HG03108 (cell line): ENCODE data around the gene POLR3B.

ENCODE experiments used
- ATAC-seq: cut with Tn5 transposase; IDR thresholded peaks from one replicate; pipeline ENCODE4 v1.9.1; 2021; ENCODE audit warnings: moderate library complexity; ENCODE audit not compliant: unreplicated experiment

The POLR3B gene

DNA sequence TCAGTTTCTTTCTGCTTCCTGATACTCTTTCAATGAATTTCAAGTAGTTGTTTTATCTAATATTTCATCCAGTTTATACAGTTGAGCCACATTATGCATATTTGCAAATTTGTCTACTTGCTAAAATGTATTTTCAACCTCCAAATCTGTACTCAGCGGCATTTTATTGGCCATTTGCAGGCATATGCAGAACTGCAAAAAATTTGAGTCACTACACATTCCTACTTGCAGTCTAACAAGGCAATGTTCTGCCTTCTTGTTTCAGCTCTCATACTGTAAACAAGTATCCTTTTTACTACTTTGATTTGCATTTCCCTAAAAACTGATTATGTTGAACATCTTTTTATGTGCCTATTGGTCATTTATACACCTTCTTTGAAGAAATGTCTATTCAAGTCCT lies 55.0 kb downstream of the POLR3B start:
- no peak for ATAC-seq

DNA sequence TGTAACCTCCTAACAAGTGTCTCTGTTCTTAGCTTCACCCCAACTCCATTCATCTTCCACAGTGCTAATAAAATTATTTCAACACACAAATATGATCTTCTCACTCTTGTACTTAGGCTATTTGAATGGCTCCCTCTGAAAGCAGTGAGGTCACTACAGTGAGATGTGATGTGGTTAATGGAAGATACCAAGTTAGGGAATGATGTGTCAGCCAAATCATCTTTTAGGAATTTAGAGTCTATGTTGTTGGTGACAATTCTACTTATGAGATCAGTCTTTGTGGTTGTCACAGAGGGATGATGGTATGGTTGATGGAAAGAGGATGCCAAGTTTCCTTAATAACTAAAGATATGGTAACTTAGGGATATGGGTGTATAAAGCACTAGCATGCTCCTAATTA lies 57.6 kb downstream of the POLR3B start:
- ATAC-seq, result no peak

DNA sequence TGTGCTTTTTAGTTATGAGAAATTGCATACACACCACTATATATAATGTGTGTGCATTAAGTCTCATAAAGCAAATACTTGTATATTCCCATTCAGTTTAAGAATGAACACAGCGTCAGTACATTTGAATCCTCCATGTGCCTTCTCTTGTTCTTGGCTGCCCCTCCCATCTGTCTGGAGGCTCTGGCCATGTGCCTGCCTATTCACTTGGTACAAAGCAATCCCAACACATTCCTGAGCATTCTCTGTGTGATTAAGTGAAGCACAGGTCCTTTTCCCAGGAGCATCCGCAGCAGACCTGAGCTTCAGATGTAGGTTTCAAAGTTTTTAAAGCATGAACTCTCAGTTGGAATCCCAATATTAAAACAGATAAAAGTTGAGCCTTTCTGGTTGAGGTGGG lies 58.7 kb downstream of the POLR3B start:
- ATAC-seq, result no peak

DNA sequence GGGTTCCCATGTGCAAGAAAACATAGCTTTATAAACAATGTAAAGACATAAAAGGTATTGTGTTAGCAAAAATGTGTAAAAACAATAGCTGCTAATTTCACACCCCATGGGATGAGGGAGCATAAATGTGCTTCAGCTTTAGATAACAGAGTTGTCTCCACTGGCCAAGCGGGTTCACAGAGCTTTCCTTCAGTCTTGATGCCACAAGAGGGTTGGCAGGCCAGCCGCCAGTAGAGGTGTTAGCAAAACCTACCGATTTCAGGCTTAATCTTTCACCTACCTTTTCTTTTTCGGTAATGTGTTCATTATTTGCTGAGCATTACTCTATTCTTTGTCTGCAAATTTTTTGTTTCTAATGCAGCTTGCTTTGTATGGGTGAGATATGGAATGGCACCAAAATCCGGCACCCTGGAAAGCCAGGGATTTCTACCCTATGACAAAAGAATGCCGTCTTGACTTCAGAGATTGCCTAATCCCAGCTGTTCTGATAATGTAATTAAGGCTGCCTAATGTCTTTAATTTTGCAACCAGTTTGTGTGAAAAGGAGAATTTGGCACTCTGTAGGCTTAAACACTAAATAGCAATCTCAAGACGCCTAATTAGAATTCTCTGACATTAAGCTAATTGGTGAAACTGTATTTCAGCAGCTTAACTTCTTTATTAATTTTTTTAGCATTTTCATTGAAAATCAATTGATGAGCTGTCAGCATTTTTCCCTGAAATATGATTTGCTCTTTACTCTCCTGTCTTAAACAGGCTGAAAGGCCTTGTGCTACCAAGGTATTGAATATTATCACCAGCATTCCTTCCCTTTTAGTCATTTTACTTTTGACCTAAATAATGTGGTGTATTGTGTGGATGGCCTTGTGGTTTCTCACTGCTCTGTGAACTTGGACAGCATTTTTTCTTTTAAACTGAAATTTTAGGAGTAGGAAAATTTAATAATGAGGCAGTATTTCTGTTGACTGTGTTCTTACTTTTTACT lies 60.7 kb downstream of the POLR3B start:
- ATAC-seq, result no peak

DNA sequence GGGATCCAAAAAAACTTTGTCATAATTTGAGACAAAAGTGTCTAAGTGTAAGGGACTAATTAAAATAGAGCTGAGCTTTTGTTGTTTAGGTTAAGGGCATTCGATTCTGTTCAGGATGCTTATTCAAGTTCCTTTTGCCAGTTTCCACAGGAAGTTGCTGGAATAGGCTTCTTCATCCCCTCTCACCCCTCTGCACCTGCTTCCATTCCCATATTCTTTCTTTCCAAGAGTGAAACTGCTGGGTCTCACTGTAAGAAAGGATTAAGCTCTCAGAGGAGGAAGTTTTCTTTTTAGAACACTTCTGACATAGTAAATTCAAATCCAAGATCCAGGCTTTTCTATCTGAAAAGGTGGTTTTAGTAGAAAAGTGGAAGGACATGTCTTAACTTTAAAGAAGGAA lies 61.4 kb downstream of the POLR3B start:
- no peak for ATAC-seq

DNA sequence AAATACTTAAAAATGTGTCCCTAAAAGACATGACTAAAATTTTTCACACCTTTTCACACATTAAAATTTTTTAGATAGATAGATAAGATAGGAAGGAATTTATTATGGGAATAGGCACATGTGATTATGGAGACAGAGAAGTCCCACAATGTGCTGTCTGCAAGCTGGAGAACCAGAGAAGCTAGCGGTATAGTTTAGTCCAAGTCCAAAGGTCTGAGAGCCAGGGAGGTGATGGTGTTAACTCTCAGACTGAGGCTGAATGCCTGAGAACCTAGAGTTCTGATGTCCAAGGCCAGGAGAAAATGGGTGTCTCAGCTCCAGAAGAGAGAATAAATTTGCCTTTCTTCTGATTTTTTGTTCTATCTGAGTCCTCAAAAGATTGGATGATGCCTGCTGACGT lies 65.7 kb downstream of the POLR3B start:
- no peak for ATAC-seq

DNA sequence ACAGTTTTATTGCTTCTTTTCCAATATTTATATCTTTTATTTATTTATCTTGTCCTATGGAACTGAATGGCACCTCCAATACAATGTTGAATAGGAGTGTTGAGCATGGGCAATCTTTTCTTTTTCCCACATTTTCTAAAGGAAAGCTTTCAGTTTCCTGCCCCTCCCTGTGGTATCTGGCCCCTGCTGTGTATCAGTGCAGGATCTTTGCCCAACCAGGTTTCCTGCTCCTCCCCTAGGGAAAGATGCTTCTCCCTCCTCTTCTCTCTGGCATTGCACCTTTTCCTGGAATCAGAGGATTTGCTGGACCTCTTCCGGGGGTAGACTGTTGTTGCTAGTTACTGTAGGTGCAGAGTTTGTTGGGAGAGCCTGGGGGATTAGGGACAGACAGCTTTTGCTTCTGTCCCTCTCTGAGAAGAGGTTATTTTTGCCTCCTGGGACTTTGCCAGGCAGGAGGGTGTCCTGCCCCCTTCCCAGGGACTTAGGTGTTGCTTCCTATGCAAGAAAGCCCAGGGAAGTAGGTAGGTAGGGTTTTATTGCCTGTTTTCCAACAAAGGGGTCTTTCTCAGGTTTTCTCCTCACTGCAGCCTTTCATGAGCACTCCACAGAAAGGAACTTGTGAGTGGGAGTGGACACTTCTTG lies 67.6 kb downstream of the POLR3B start:
- no peak for ATAC-seq

DNA sequence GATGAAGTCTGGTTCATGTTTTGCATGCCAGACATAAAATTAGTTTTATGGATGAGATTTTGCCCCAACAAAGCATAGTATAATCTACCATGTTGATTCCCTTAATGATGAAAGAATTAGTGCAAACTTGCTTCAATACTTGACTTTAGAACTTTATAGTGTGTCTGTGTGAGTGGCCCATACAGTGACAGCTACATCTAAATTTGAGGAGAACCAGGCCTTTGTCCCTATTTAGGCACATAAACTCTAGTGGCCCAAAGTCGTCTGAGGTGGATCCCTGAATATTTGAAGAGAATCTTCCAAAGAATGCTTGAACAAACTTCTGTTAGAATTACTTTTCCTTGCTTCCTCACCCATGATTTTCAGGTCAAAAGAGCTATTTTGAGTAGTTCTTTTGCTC lies 70.4 kb downstream of the POLR3B start:
- no peak for ATAC-seq

DNA sequence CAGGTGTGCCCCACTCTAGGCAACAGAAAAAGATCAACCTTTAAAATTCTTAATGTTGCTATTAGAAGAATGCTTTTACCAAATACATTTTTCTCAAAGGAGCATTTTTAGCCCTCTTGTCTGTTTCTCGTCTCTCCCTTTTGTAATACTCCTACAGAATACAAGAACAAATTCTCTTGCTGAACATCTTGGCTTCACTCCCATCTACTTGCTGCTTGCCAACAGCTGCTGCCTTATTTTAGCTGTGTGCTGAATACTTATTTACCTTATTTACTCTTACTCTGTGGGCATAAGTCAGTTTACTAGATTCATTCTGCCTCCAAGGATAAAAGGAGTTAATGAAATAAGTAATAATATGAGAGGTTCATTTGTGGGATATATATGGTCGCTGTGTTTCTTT lies 70.8 kb downstream of the POLR3B start:
- no peak for ATAC-seq

DNA sequence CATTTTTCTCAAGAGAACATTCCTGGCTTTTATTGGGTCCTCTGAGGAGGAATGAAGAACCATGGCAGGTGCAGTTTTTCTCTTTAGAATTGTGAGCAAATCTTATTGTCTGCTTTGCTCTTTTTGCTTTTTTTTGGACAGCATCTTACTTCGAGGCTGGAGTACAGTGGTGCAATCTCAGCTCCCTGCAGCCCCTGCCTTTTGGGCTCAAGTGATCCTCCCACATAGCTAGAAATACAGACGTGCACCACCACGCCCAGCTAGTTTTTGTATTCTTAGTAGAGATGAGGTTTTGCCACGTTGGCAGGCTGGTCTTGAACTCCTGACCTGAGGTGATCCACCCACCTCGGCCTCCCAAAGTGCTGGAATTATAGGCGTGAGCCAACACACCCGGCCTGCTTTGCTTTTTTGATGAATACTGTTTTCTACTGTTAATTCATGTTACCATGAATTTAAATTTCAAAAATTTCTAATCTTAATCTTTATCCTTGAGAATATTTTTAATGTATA lies 71.5 kb downstream of the POLR3B start:
- no peak for ATAC-seq

DNA sequence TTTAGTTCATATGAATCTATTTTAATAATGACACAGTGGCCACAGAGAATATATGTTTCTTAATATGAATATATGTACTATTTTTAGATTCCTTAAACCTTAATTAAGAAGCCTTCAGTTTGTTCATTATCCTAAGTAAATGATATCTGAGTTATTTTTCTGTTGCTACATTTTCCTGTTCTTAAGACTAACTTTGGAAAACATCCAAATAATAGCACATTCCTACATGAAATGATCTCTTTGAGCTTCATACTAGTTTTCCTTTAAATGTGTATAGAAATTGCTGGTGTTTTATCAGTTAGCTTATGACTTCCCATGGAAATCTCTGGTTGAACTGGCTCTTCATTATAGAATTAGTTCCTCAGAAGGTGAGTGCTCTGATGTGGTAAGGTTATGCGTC lies 72.1 kb downstream of the POLR3B start:
- ATAC-seq, result no peak

DNA sequence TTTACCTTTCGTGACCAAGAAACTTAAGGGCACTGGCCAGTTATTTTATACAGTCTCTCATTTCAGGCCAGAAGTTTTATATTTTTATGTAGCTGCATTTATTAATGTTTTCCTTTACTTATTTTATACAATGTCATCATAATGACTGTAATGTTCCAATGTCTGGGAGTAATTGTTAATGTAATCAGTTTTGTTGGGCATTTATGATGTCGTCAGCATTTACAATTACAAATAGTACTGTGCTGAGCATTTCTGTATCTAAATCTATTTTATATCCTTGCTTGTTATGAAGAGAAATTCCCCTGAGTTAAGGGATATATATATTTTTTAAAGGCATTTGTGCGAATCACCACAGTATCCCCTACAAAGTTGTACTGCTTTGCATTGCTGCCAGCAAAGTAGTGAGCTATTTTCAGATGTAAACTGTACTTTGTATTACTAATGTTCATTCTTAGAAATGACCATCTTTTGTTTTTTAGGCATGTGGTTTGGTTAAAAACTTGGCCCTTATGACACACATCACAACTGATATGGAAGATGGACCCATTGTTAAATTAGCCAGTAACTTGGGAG lies 74.4 kb downstream of the POLR3B start:
- no peak for ATAC-seq

DNA sequence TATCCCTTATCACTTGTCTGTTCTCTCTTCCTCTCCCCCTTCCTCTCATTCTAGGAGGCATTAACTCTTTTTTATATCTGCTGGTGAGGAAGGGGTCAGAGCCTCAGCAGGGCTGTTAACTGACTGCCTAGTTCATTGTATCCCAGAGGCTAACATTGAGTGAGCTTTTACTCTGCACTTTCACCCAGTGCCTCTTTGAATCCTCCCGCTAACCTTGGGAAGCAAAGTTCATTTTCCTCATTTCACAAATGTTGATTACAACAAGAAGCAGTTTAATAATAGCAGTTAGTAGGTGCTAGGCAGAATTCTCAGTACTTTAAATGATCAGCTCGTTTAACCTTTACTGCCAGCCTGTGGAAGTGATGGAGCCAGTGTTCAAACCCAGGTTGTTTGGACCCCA lies 75.5 kb downstream of the POLR3B start:
- ATAC-seq, result no peak

DNA sequence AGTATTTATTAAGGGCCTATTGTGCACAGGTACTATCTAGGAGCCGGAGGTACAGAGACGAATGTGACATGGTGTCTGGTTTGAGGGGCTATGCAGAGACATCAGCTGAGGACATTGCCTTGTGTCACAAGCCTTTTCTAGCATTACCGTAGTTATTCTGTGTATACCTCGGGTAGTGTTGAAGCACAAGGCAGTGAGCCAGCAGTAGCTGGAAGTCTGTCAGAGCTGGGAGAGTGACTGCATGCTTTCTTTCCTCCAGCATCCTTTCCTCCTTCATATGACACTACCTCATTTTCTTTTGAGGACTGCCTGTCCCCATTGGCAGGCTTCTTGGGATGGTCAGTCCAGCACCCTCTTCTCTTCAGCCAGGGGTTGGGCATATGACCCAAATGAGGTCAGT lies 77.0 kb downstream of the POLR3B start:
- no peak for ATAC-seq

DNA sequence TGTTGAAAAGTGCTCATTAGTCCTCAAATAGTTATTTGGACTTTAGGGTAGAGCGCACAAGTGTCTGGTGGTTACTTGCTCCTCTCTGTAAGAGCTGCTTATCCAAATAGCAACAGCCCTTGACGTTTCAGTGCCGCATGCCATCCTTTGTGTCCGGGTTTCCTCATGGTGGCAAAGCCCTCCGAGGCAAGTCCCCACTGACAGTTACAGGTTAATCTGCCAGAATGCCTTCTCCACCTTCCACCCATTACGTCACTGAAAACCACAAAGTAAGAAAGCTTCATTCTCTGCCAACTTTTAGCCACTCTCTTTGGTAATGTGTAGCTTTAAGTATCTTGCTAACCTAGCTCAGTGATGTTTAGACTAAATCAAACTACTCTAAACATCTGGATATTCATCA lies 78.6 kb downstream of the POLR3B start:
- ATAC-seq, result no peak

DNA sequence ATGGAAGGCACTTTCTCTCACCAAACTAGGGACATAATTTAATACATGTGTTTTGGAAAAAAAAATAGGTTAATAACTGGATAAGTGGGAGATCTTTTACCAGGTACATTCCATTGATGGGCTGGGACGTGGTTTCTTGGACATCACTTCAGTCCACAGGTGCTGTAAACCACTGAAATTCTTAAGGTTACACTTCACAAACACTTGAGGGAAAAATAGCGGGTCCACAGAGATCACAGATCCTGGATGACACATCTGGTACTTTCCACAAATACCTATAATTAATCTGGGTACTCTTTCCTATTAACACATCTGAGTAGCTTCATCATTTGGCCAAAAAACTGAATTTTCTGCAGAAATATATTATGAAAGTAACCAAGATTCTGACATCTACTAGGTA lies 85.0 kb downstream of the POLR3B start:
- ATAC-seq, result no peak

DNA sequence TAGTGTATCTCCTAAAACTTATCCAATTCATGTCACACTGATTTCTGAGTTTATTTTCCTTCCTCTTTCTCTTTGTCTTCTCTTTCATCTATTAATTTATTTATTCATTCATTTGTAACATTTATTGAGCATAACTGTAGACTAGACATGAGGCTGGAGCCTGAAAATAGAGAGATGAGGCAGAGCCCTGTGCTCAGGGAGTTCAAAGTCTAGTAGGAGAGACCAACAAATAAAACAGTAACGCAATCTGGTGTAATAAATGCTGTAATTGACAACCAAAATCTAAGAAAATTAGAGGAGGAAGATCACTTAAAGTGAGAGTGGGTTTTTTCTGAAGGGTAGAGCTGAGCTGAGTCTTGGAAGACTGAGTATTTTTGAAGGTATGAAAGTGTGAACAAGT lies 87.5 kb downstream of the POLR3B start:
- ATAC-seq, result no peak

DNA sequence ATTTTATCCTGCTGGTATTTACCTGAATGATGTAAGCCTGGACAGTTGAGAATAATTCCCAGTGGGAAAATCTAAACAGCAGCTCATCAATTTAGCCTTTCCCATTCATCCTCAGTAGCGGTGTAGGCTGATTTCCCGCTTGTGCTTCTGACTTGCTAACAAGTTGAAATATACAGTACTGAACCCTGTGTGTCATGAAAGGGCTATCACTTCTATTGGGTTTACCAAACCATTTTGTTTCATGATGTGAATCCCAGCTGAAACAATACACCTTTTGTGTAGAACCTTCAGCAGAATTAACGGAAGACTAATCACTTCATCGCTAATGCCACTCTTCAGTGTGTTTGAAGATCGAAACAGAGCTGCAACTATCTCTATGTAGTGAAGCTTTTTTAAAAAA lies 88.4 kb downstream of the POLR3B start:
- ATAC-seq, result no peak

DNA sequence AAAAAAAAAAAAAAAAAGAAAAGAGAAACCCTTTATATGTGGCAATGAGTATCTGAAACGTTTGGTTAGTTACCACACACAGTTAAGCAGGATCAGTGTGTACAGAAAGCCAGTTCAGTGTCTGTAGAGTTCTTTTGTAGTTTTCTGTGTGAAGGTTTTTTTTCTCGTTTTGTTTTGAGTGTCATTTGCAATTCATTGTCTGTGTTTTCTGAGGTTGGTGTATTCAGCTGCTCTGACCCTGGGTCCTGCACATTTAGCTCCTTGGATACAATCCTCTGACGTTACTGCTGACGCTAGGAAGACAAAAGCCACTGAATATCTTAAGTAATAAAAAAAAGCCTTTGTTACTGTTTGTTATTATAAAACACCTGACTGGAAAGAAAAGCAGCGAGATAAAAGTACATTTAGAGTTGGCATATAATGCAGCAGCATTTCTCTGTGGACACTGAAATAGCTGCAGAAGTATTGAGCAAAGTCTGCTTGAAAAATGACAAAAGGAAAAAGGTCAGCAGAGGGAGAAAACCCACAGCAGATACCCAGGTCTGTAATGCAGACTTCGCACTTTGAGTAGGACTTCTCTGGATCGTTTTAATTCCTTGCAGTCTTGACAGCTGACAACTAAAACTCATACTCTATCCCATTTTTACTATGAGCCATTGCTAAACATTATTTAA lies 89.0 kb downstream of the POLR3B start:
- ATAC-seq, result no peak

DNA sequence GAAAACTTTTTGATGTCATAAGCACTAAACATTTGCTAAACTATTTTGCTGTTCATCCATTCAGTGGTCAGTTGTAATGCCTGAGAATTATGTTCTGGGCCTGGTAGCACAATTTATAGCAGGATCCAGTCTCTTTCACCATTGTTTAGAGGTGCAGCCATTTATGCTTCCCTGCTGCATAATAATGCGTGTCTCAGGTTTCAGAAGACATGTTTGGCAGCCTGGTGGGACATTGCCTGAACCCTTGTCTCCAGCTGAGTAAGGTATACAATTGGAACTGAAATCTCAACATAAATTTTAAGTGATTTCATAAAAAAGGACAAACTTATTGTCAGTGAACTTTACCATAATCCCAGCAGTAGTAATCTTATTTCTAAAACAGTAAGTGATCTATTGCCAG lies 94.8 kb downstream of the POLR3B start:
- no peak for ATAC-seq

DNA sequence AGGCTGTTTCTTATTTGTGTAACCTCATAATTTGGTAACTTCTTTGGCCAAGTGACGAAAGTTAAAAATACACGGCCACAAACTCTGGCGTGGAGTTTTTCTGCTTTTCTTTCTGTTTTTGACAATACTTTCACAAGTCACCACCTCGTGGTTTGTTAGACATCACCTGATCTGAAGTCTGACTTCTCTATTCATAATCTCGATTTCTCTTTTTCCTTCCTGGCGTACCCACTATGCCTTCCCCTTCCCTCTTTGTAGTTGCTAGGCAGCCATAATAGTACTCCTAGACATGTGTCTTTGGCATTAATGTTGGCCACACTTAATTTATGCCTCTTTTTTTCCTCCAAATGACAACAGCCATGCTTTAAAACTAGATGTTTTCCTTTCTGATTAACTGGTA lies 97.6 kb downstream of the POLR3B start:
- no peak for ATAC-seq
